Caco-2 (cell line): ENCODE measurements around the gene LHX8. TPM values are rescaled to one million over a fixed set of nuclear protein-coding genes. Genes with fewer than 3 reads are reported as not detected.
"Not testable (repeated sequence)": the region's sequence is repeated elsewhere in the genome, so short reads cannot be mapped to it uniquely, and the experiment has no call there.

Experiments used
- BruUV-seq: library from RNA; stranded (reverse); fragments of 400-500 nt; replicated peaks from 2 replicates; lab custom pipeline; 2021; lab: Mats Ljungman, UMichigan
- CTCF ChIA-PET: fragments of 300-600 bp; sonication (Branson Sonifier 250); formaldehyde crosslinking; loops from one replicate; lab custom pipeline; 2022; ENCODE audit warnings: antibody characterized with exemption; lab: Charles Lee
- POLR2A ChIA-PET: fragments of 300-600 bp; sonication (Branson Sonifier 250); formaldehyde crosslinking; loops from one replicate; lab custom pipeline; 2022; ENCODE audit warnings: antibody characterized with exemption; lab: Charles Lee
- DNase-seq, 2 experiments: peaks; one replicate each; pipeline versions ENCODE4 v3.0.0 to v3.0.0-alpha.2; 2020 to 2022
- H3K27me3 ChIP-seq: replicated peaks from 2 replicates; pipeline ENCODE4 v1.6.0; 2011; ENCODE audit warnings: low read length; ENCODE audit not compliant: control insufficient read depth, insufficient read depth
- H3K36me3 ChIP-seq: 2 replicates; pipeline ENCODE4 v1.5.1; 2011; ENCODE audit warnings: low read length; ENCODE audit not compliant: control insufficient read depth, insufficient read depth
- H3K4me1 ChIP-seq: fragments of 250-450 bp; sonication (Bioruptor Pico); 2 replicates; pipeline ENCODE4 v1.5.1; 2020; ENCODE audit warnings: mild to moderate bottlenecking
- H3K4me3 ChIP-seq: 2 replicates; pipeline ENCODE4 v1.5.1; 2011; ENCODE audit warnings: low read depth, mild to moderate bottlenecking, control low read depth, low read length
- H3K9me3 ChIP-seq: fragments of 250-450 bp; sonication (Bioruptor Pico); 2 replicates; pipeline ENCODE4 v1.5.1; 2020; ENCODE audit warnings: mild to moderate bottlenecking, moderate library complexity
- H3K27ac Mint-ChIP-seq: one replicate; pipeline ENCODE4 v1.8.0; 2022; ENCODE audit warnings: mixed read lengths; ENCODE audit not compliant: unreplicated experiment
- H3K27me3 Mint-ChIP-seq: one replicate; pipeline ENCODE4 v1.8.0; 2022; ENCODE audit warnings: mixed read lengths; ENCODE audit not compliant: insufficient read depth, unreplicated experiment
- H3K36me3 Mint-ChIP-seq: one replicate; pipeline ENCODE4 v1.8.0; 2022; ENCODE audit warnings: mild to moderate bottlenecking, mixed read lengths; ENCODE audit not compliant: insufficient read depth, unreplicated experiment
- H3K4me1 Mint-ChIP-seq: one replicate; pipeline ENCODE4 v1.8.0; 2022; ENCODE audit warnings: low read depth, mixed read lengths; ENCODE audit not compliant: unreplicated experiment
- H3K4me3 Mint-ChIP-seq: one replicate; pipeline ENCODE4 v1.8.0; 2022; ENCODE audit warnings: mild to moderate bottlenecking, moderate library complexity, mixed read lengths; ENCODE audit not compliant: unreplicated experiment
- H3K9me3 Mint-ChIP-seq: one replicate; pipeline ENCODE4 v1.8.0; 2022; ENCODE audit warnings: mixed read lengths; ENCODE audit not compliant: unreplicated experiment
- CTCF ChIP-seq, 2 experiments: fragments of 200-600 bp in 1 of 2; IDR thresholded peaks; 1 replicate in 1 of 2; 2 replicates in 1 of 2; pipeline versions ENCODE4 v1.5.1 to v1.8.0; 2011 to 2022; ENCODE audit warnings: antibody characterized with exemption in 1 of 2, control low read depth in 1 of 2, inconsistent platforms in 1 of 2, low read depth in 1 of 2, low read length in 1 of 2, mild to moderate bottlenecking in 1 of 2, moderate library complexity in 1 of 2; ENCODE audit not compliant: insufficient read depth in 1 of 2, severe bottlenecking in 1 of 2, unreplicated experiment in 1 of 2
- intact Hi-C: fragments of 100-400 bp; cut with micrococcal nuclease; formaldehyde crosslinking; loops from one replicate; pipeline ENCODE4 v1.10.0; 2022; ENCODE audit not compliant: unreplicated experiment
- total RNA-seq: library from RNA; stranded (reverse); gene quantifications from 2 replicates; pipeline ENCODE4 v1.2.3, GENCODE V29; 2022

The LHX8 gene
- total RNA-seq, 1 experiment from 2014 or later, result not detected

DNA sequence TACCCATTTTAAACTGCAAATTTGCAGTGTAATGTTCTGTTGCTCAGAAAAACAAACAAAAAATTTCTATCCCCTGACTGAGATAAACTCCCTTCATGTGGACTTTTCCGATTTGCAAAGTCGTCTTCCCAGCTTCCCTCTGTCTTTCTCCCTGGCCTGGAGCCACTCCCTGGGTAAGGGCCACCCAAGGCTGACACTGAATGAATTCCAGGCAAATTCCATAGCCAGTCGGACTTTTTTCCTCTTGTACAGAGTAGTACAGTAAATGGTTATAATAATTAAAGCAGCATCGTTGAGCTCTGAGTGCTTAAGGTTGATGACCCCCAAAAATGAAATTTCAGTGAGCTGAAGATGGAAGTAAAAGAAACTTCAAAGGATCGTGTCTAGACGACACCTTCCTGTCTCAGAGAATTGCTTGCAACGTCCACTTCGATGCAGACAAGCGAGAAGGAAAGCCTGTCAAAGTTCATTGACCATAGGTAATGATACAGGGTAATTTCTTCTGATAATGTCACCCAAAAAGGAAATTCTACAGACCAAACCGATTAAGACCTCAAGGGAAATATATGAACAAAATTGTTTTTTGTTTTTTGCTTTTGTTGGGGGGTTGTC, 33.6 kb upstream of the LHX8 start:
- H3K4me1 Mint-ChIP-seq, result no peaks in the 10 kb centered on the region
- no peaks in the 10 kb centered on the region for H3K36me3 ChIP-seq
- no peaks in the 10 kb centered on the region for H3K9me3 Mint-ChIP-seq
- no peaks in the 10 kb centered on the region for H3K9me3 ChIP-seq
- no peaks in the 10 kb centered on the region for H3K27me3 Mint-ChIP-seq
- CTCF ChIA-PET, result no interaction called here
- intact Hi-C loops, result no loop called here
- POLR2A ChIA-PET, result no interaction called here
- no TSS peak for BruUV-seq
- H3K27ac Mint-ChIP-seq, result peak overlapping the region; percentile 88
- H3K4me3 ChIP-seq, result peak overlapping the region; percentile 28
- no peaks in the 10 kb centered on the region for H3K36me3 Mint-ChIP-seq
- DNase-seq, result peak; percentile 27 to 44
- H3K4me1 ChIP-seq, result 0 out of 2 replicates have a peak, but pooled peaks cover 3% of the 10 kb centered on the region
- H3K4me3 Mint-ChIP-seq, result peak overlapping the region; percentile 83
- TF ChIP-seq CTCF (IDR thresholded peaks at IDR 0.05; ENCODE audit: insufficient read depth in 1 of 2, low read depth in 1 of 2, low read length in 1 of 2, severe bottlenecking in 1 of 2, unreplicated experiment in 1 of 2), result no peak
- H3K27me3 ChIP-seq, result no peaks in the 10 kb centered on the region

GRCh38 chr1:75112362-75112951, 21.7 kb upstream of the LHX8 start:
- H3K4me3 ChIP-seq, result peak overlapping the region; percentile 22
- H3K36me3 ChIP-seq, H3K27me3 Mint-ChIP-seq, H3K9me3 Mint-ChIP-seq, H3K36me3 Mint-ChIP-seq, H3K4me1 Mint-ChIP-seq, H3K4me1 ChIP-seq, BruUV-seq, H3K27me3 ChIP-seq, intact Hi-C loops, H3K9me3 ChIP-seq, POLR2A ChIA-PET, CTCF ChIA-PET: not testable (repeated sequence)
- peak overlapping the region; percentile 67 for H3K4me3 Mint-ChIP-seq
- H3K27ac Mint-ChIP-seq, result peak overlapping the region; percentile 70
- DNase-seq, result peak; percentile 9 to 50

GRCh38 chr1:75115654-75116053, 18.5 kb upstream of the LHX8 start:
- no peaks in the 10 kb centered on the region for H3K4me1 Mint-ChIP-seq
- H3K4me3 Mint-ChIP-seq, result no peak overlapping the region
- ChIA-PET CTCF (no interaction called here), POLR2A (no interaction called here)
- DNase-seq, result no peak
- H3K9me3 Mint-ChIP-seq, result no peaks in the 10 kb centered on the region
- intact Hi-C loops, result no loop called here
- H3K27me3 Mint-ChIP-seq, result no peaks in the 10 kb centered on the region
- no peaks in the 10 kb centered on the region for H3K27me3 ChIP-seq
- no peaks in the 10 kb centered on the region for H3K36me3 ChIP-seq
- H3K4me3 ChIP-seq, result no peak overlapping the region
- TF ChIP-seq CTCF (IDR thresholded peaks at IDR 0.05; ENCODE audit: insufficient read depth in 1 of 2, low read depth in 1 of 2, low read length in 1 of 2, severe bottlenecking in 1 of 2, unreplicated experiment in 1 of 2), result no peak
- H3K27ac Mint-ChIP-seq, result no peak overlapping the region
- no peaks in the 10 kb centered on the region for H3K9me3 ChIP-seq
- no peaks in the 10 kb centered on the region for H3K4me1 ChIP-seq
- no TSS peak for BruUV-seq
- H3K36me3 Mint-ChIP-seq, result no peaks in the 10 kb centered on the region
